HG02870 (cell line): ENCODE results near the gene OBP2B.

Source experiments
- ATAC-seq: cut with Tn5 transposase; IDR thresholded peaks from one replicate; pipeline ENCODE4 v1.9.1; 2021; ENCODE audit warnings: mild to moderate bottlenecking, moderate library complexity; ENCODE audit not compliant: unreplicated experiment

The OBP2B gene

GRCh38 chr9:133169102-133169501, 39.9 kb downstream of the OBP2B start:
- no peak for ATAC-seq

GRCh38 chr9:133168432-133168831, 40.6 kb downstream of the OBP2B start:
- ATAC-seq, result no peak

GRCh38 chr9:133167769-133168168, 41.3 kb downstream of the OBP2B start:
- no peak for ATAC-seq

- no peak for ATAC-seq
Measured at GRCh38 chr9:133167096-133167730, 41.8 kb downstream of the OBP2B start.

- ATAC-seq, result no peak
Measured at GRCh38 chr9:133166392-133166791, 42.7 kb downstream of the OBP2B start.

- no peak for ATAC-seq
Measured at GRCh38 chr9:133165452-133165730, 43.7 kb downstream of the OBP2B start.

- ATAC-seq, result no peak
Measured at GRCh38 chr9:133164191-133164590, 44.9 kb downstream of the OBP2B start.

- ATAC-seq, result no peak
Measured at GRCh38 chr9:133163504-133164172, 45.4 kb downstream of the OBP2B start, which contains the start of gene GBGT1. Gene GBGT1, minus strand, starts transcription at chr9:133163914. Its CDS starts 1,502 bp downstream, at chr9:133162412.

GRCh38 chr9:133162861-133163503, 46.1 kb downstream of the OBP2B start:
- ATAC-seq, result no peak

GRCh38 chr9:133161547-133161950, 47.5 kb downstream of the OBP2B start:
- ATAC-seq, result no peak

- ATAC-seq, result no peak
Measured at GRCh38 chr9:133160742-133161546, 48.1 kb downstream of the OBP2B start.

- ATAC-seq, result no peak
Measured at GRCh38 chr9:133158695-133159094, 50.4 kb downstream of the OBP2B start.
